ENCODE results near the gene FOXO1.

GRCh38 chr13:40677064-40677463 is 10.6 kb upstream of the FOXO1 start:
- no peak for TF ChIP-seq POLR2A (IDR thresholded peaks at IDR 0.05)
- no peak for TF ChIP-seq CTCF (IDR thresholded peaks at IDR 0.05)

Data from esophagus squamous epithelium (tissue), 4 donors.